ENCODE data around the gene CNTNAP3B.
"Not testable (repeated sequence)": the region's sequence is repeated elsewhere in the genome, so short reads cannot be mapped to it uniquely, and the experiment has no call there.

Gene CNTNAP3B

DNA sequence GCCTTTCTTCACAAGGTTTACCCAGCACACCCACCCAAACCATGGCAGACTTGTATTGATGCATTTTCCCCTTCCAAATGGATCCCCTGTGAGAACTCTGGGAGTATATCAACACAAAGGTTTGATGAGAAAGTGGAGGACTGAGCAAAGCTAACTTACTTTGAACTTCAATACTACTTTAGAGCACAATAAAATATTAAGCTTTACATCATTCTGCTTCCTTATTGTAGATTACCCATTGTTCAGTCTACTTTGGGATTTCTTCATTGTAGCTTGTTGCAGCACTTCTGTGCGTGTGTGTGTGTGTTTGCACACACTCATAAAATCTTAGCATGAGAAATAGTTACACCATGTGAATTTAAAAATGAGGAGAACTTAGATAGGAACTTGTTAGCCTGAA lies 75.4 kb downstream of the CNTNAP3B start:
- not testable (repeated sequence) for H3K4me1 ChIP-seq (ENCODE audit: control insufficient read depth in 1 of 2, insufficient read depth in 2 of 2, low read length in 2 of 2); H3K27ac ChIP-seq (ENCODE audit: low read length); H3K36me3 ChIP-seq (ENCODE audit: control insufficient read depth in 1 of 2, insufficient read depth in 2 of 2, low read length in 2 of 2); H3K4me3 ChIP-seq (ENCODE audit: low read depth in 1 of 2, low read length in 2 of 2); H3K9me3 ChIP-seq (ENCODE audit: control insufficient read depth in 1 of 2, low read length in 2 of 2); H3K27me3 ChIP-seq (ENCODE audit: low read depth, low read length)

DNA sequence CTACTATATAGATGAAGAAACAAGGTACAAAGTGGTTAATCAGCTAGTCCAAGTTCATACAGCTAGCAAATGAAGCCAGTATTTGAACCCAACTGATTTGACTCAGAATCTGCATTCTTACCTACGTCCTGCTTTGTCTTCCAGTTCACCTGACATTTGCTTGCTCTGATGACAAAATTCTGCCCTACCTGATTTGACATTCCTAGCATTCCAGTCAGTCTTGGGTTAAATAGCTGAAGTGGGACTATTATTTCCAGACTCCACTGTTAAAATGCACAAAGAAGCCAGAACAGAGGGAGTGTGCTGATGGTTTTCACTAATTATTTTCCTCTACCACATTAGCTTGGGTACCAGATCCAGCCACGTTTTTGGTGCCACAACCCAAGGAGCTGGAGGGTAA lies 78.5 kb downstream of the CNTNAP3B start:
- H3K27ac ChIP-seq (ENCODE audit: low read length); H3K9me3 ChIP-seq (ENCODE audit: control insufficient read depth in 1 of 2, low read length in 2 of 2); H3K36me3 ChIP-seq (ENCODE audit: control insufficient read depth in 1 of 2, insufficient read depth in 2 of 2, low read length in 2 of 2); H3K4me3 ChIP-seq (ENCODE audit: low read depth in 1 of 2, low read length in 2 of 2); H3K4me1 ChIP-seq (ENCODE audit: control insufficient read depth in 1 of 2, insufficient read depth in 2 of 2, low read length in 2 of 2); H3K27me3 ChIP-seq (ENCODE audit: low read depth, low read length): not testable (repeated sequence)

- H3K27ac ChIP-seq (ENCODE audit: low read length); H3K36me3 ChIP-seq (ENCODE audit: control insufficient read depth in 1 of 2, insufficient read depth in 2 of 2, low read length in 2 of 2); H3K9me3 ChIP-seq (ENCODE audit: control insufficient read depth in 1 of 2, low read length in 2 of 2); H3K27me3 ChIP-seq (ENCODE audit: low read depth, low read length); H3K4me3 ChIP-seq (ENCODE audit: low read depth in 1 of 2, low read length in 2 of 2); H3K4me1 ChIP-seq (ENCODE audit: control insufficient read depth in 1 of 2, insufficient read depth in 2 of 2, low read length in 2 of 2): not testable (repeated sequence)
Measured at GRCh38 chr9:42044422-42045010, 84.7 kb downstream of the CNTNAP3B start.

DNA sequence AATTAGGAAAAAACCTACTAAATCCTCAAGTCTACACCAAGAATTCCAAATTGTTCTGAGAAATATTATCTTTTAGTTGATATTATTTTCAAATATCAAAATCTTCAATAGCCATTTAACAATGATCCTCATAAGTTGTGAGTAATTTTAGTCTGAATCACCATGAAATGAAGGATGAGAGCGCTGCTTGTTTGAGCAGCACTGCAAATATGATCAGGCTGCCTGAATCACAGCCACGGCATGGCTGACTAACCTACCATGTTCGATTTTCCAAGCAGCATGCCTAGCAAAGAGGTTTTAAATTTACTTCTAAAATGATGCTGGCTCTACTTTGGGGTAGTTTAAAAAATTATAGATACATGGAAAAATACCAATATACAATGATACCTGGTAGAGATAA lies 95.7 kb downstream of the CNTNAP3B start:
- H3K4me3 ChIP-seq (ENCODE audit: low read depth in 1 of 2, low read length in 2 of 2); H3K27me3 ChIP-seq (ENCODE audit: low read depth, low read length); H3K9me3 ChIP-seq (ENCODE audit: control insufficient read depth in 1 of 2, low read length in 2 of 2); H3K27ac ChIP-seq (ENCODE audit: low read length); H3K4me1 ChIP-seq (ENCODE audit: control insufficient read depth in 1 of 2, insufficient read depth in 2 of 2, low read length in 2 of 2); H3K36me3 ChIP-seq (ENCODE audit: control insufficient read depth in 1 of 2, insufficient read depth in 2 of 2, low read length in 2 of 2): not testable (repeated sequence)

DNA sequence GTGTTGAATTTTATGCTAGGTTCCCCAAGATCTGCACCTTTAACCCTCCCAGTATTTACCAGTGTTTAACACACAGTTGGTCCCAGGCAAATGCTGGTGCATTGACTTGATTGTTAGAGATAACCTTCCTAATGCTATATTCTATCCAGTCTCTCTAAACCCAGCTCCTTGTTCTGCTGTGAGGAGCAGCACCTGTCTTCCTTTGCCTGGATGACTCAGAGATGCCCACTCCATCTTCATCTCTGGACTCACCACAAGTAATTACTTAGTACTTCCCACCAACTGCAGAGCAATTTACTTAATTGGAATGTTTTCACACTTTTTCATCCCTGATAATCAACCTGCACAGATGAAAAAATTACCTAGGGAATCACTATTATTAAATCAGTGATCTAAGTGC lies 108.6 kb downstream of the CNTNAP3B start:
- H3K4me3 ChIP-seq (ENCODE audit: low read depth in 1 of 2, low read length in 2 of 2); H3K4me1 ChIP-seq (ENCODE audit: control insufficient read depth in 1 of 2, insufficient read depth in 2 of 2, low read length in 2 of 2); H3K27me3 ChIP-seq (ENCODE audit: low read depth, low read length); H3K9me3 ChIP-seq (ENCODE audit: control insufficient read depth in 1 of 2, low read length in 2 of 2); H3K27ac ChIP-seq (ENCODE audit: low read length); H3K36me3 ChIP-seq (ENCODE audit: control insufficient read depth in 1 of 2, insufficient read depth in 2 of 2, low read length in 2 of 2): not testable (repeated sequence)

GRCh38 chr9:42018220-42018922 lies 110.9 kb downstream of the CNTNAP3B start:
- not testable (repeated sequence) for H3K4me1 ChIP-seq (ENCODE audit: control insufficient read depth in 1 of 2, insufficient read depth in 2 of 2, low read length in 2 of 2); H3K27ac ChIP-seq (ENCODE audit: low read length); H3K27me3 ChIP-seq (ENCODE audit: low read depth, low read length); H3K36me3 ChIP-seq (ENCODE audit: control insufficient read depth in 1 of 2, insufficient read depth in 2 of 2, low read length in 2 of 2); H3K4me3 ChIP-seq (ENCODE audit: low read depth in 1 of 2, low read length in 2 of 2); H3K9me3 ChIP-seq (ENCODE audit: control insufficient read depth in 1 of 2, low read length in 2 of 2)

DNA sequence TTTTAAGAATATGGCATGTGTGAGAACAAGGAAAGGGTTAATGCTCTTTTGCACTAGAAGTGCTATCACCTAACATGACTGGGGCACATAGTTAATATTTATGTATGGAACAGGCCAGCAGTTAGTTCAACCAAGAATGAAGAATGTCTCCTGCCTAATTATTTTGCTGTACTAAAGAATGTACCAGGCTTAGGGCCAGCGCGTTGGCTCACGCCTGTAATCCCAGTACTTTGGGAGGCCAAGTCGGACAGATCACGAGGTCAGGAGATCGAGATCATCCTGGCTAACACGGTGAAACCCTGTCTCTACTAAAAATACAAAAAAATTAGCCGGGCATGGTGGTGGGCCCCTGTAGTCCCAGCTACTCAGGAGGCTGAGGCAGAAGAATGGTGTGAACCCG lies 114.9 kb downstream of the CNTNAP3B start:
- H3K36me3 ChIP-seq (ENCODE audit: control insufficient read depth in 1 of 2, insufficient read depth in 2 of 2, low read length in 2 of 2); H3K9me3 ChIP-seq (ENCODE audit: control insufficient read depth in 1 of 2, low read length in 2 of 2); H3K27me3 ChIP-seq (ENCODE audit: low read depth, low read length); H3K4me1 ChIP-seq (ENCODE audit: control insufficient read depth in 1 of 2, insufficient read depth in 2 of 2, low read length in 2 of 2); H3K4me3 ChIP-seq (ENCODE audit: low read depth in 1 of 2, low read length in 2 of 2); H3K27ac ChIP-seq (ENCODE audit: low read length): not testable (repeated sequence)

- not testable (repeated sequence) for H3K27ac ChIP-seq (ENCODE audit: low read length); H3K4me1 ChIP-seq (ENCODE audit: control insufficient read depth in 1 of 2, insufficient read depth in 2 of 2, low read length in 2 of 2)
Measured at GRCh38 chr9:41991607-41992006, 137.6 kb downstream of the CNTNAP3B start.

GRCh38 chr9:41980271-41980670 lies 149.0 kb downstream of the CNTNAP3B start:
- not testable (repeated sequence) for H3K9me3 ChIP-seq (ENCODE audit: control insufficient read depth in 1 of 2, low read length in 2 of 2)

More at GRCh38 chr9:41991607-41992006, 137.6 kb downstream of the CNTNAP3B start:
- H3K27me3 ChIP-seq (ENCODE audit: low read depth, low read length); H3K9me3 ChIP-seq (ENCODE audit: control insufficient read depth in 1 of 2, low read length in 2 of 2); H3K4me3 ChIP-seq (ENCODE audit: low read depth in 1 of 2, low read length in 2 of 2); H3K36me3 ChIP-seq (ENCODE audit: control insufficient read depth in 1 of 2, insufficient read depth in 2 of 2, low read length in 2 of 2): not testable (repeated sequence)

GRCh38 chr9:41977965-41978600 lies 151.1 kb downstream of the CNTNAP3B start:
- H3K4me3 ChIP-seq (ENCODE audit: low read depth in 1 of 2, low read length in 2 of 2); H3K36me3 ChIP-seq (ENCODE audit: control insufficient read depth in 1 of 2, insufficient read depth in 2 of 2, low read length in 2 of 2); H3K27ac ChIP-seq (ENCODE audit: low read length); H3K27me3 ChIP-seq (ENCODE audit: low read depth, low read length); H3K9me3 ChIP-seq (ENCODE audit: control insufficient read depth in 1 of 2, low read length in 2 of 2); H3K4me1 ChIP-seq (ENCODE audit: control insufficient read depth in 1 of 2, insufficient read depth in 2 of 2, low read length in 2 of 2): not testable (repeated sequence)

More at GRCh38 chr9:41980271-41980670, 149.0 kb downstream of the CNTNAP3B start:
- not testable (repeated sequence) for H3K4me1 ChIP-seq (ENCODE audit: control insufficient read depth in 1 of 2, insufficient read depth in 2 of 2, low read length in 2 of 2); H3K27me3 ChIP-seq (ENCODE audit: low read depth, low read length); H3K36me3 ChIP-seq (ENCODE audit: control insufficient read depth in 1 of 2, insufficient read depth in 2 of 2, low read length in 2 of 2); H3K4me3 ChIP-seq (ENCODE audit: low read depth in 1 of 2, low read length in 2 of 2); H3K27ac ChIP-seq (ENCODE audit: low read length)

- not testable (repeated sequence) for H3K36me3 ChIP-seq (ENCODE audit: control insufficient read depth in 1 of 2, insufficient read depth in 2 of 2, low read length in 2 of 2); H3K4me3 ChIP-seq (ENCODE audit: low read depth in 1 of 2, low read length in 2 of 2); H3K4me1 ChIP-seq (ENCODE audit: control insufficient read depth in 1 of 2, insufficient read depth in 2 of 2, low read length in 2 of 2); H3K27me3 ChIP-seq (ENCODE audit: low read depth, low read length); H3K27ac ChIP-seq (ENCODE audit: low read length); H3K9me3 ChIP-seq (ENCODE audit: control insufficient read depth in 1 of 2, low read length in 2 of 2)
Measured at GRCh38 chr9:41974906-41975305, 154.3 kb downstream of the CNTNAP3B start.

DNA sequence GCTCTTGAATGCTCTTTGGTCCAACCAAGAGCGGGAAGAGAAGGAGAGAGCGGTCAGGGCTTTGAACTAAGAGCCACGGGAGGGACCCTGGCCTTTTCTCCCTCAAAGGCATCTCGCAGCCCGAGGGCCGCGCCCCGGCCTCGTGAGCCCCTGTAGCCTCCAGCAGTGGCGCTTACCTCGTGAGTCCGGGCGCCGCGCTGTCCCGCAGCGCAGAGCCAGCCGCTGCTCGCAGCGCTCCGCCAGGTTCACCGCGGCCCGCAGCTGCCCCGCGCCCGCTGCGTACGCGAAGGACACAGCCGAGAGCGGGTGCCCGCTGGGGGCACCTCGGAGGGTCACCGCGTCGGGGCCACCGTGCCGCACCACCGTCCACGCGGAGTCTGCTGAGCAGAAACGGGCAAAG lies 176.2 kb downstream of the CNTNAP3B start:
- not testable (repeated sequence) for H3K36me3 ChIP-seq (ENCODE audit: control insufficient read depth in 1 of 2, insufficient read depth in 2 of 2, low read length in 2 of 2); H3K4me1 ChIP-seq (ENCODE audit: control insufficient read depth in 1 of 2, insufficient read depth in 2 of 2, low read length in 2 of 2); H3K27me3 ChIP-seq (ENCODE audit: low read depth, low read length); H3K27ac ChIP-seq (ENCODE audit: low read length); H3K9me3 ChIP-seq (ENCODE audit: control insufficient read depth in 1 of 2, low read length in 2 of 2); H3K4me3 ChIP-seq (ENCODE audit: low read depth in 1 of 2, low read length in 2 of 2)
